GM21367 (cell line): Measurements from ENCODE around the gene PPFIA3.
"Not testable (repeated sequence)": the region's sequence is repeated elsewhere in the genome, so short reads cannot be mapped to it uniquely, and the experiment has no call there.

Experiments used
- ATAC-seq: cut with Tn5 transposase; IDR thresholded peaks from one replicate; pipeline ENCODE4 v1.9.1; 2021; ENCODE audit not compliant: unreplicated experiment

PPFIA3 gene

DNA sequence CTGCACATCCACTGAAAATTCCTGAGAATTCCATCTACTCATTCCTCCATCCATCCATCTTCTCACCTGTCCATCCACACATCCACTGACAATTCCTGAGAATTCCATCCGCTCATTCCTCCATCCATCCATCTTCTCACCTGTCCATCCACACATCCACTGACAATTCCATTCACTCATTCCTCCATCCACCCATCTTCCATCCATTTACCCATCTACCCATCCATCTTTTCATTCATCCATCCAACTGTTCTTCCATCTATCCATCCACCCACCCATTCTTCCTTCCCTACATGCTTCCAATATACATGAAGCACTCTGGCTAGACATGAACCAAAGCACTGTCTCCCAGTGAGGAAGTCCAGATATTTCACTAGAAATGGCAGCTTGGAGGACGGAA lies 53.9 kb downstream of the PPFIA3 start:
- no peak for ATAC-seq

DNA sequence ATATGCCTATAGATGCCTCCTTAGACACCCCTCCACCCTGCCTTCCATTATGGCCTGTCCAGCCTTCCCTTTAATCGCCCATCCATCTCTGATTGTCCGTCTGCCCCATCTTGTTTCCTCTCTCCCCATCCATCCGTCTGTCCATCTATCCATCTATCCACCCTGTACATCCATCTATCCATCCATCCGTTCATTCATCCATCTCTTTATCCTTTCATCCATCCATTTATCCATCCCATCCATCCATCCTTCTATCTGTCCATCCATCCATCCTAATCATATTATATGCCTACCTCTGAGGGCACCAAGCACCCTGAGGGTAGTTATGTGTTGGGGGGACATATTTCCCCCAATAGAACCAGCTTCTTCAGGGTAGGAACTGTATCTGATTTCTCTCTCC lies 61.3 kb downstream of the PPFIA3 start:
- ATAC-seq: no peak

DNA sequence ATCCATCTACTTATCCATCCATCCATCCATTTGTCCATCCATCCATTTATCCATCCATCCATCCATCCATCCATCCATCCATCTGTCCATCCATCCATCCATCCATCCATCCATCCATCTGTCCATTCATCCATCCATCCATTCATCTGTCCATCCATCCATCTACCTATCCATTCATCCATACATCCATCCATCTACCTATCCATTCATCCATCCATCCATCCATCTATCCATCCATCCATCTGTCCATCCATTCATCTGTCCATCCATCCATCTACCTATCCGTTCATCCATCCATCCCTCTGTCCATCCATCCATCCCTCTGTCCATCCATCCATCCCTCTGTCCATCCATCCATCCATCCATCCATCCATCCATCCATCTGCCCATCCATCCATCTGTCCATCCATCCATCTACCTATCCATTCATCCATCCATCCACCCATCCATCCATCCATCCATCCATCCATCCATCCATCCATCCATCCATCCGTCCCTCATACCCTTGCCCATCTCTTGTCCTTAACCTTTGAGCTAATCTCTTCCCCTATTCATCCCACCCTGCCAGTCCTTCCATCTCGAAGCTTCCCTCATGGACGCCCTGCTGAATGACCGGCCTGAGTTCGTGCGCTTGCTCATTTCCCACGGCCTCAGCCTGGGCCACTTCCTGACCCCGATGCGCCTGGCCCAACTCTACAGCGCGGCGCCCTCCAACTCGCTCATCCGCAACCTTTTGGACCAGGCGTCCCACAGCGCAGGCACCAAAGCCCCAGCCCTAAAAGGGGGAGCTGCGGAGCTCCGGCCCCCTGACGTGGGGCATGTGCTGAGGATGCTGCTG lies 62.9 kb downstream of the PPFIA3 start:
- ATAC-seq: not testable (repeated sequence)

DNA sequence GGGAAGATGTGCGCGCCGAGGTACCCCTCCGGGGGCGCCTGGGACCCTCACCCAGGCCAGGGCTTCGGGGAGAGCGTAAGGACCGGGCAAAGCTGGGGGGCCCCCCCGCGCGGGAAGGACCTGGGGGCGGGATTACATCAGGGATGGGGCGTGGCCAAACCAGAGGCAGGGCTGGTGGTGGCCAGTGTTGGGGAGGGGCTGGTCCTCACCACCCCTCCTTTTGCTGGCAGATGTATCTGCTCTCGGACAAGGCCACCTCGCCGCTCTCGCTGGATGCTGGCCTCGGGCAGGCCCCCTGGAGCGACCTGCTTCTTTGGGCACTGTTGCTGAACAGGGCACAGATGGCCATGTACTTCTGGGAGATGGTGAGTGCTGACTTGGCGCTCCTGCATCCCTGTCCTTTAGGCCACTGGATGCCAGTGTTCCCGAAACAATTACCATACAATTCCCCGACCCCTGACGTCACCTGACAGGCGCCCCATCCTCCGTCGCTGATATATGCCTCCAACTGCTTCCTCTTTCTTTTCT lies 63.6 kb downstream of the PPFIA3 start:
- ATAC-seq: no peak

DNA sequence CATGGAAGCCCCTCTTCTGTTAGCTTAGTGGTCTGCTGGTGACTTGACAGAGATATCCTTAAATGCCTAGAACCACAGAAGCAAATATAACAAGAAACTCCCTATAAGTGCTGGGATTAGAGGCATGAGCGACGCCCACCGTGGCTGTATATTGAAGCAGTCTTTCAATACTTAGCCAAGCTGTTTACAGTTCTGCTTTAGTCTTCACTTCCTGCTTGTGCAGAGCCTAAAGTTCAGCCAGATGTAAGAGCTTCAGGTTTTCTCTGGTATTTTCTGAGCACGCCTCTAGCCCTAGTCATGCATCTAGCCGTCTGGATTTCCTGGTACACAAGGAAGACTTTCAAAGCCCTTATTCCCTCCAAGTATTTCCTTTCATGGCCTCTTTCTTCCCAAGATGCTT lies 66.8 kb downstream of the PPFIA3 start:
- ATAC-seq: no peak

DNA sequence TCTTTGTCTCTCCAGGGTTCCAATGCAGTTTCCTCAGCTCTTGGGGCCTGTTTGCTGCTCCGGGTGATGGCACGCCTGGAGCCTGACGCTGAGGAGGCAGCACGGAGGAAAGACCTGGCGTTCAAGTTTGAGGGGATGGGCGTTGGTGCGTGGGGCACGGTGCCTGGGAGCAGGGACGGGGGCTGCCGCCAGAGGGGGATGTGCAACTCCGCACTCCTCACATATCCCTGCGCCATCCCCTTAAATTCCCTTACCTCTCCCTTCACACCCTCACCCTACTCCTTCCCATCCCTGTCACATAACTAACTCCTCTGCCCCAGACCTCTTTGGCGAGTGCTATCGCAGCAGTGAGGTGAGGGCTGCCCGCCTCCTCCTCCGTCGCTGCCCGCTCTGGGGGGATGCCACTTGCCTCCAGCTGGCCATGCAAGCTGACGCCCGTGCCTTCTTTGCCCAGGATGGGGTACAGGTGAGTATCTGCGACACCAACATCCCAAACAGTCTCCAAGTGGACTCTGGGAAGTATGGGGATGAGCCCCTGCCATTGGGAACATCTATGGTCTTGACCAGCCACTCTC lies 69.4 kb downstream of the PPFIA3 start:
- ATAC-seq: no peak

DNA sequence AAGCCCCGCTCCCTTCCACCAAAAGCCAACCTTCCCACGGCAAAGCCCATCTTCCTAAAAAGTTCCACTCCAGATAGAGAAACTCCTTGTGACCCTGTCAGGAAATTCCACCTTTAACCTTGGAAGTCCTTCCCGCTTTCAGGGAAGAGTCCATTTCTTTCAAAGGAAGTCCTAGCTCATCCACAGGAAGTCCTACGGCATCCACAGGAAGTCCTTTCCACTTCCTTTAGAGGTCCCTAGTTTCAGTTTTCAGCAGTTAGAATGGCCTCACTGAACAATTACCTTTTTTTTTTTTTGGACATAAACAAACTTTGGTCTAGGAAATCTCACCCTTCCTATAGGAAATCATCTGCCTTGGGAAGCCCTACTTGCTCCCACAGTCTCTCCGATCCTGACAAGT lies 69.9 kb downstream of the PPFIA3 start:
- no peak for ATAC-seq

DNA sequence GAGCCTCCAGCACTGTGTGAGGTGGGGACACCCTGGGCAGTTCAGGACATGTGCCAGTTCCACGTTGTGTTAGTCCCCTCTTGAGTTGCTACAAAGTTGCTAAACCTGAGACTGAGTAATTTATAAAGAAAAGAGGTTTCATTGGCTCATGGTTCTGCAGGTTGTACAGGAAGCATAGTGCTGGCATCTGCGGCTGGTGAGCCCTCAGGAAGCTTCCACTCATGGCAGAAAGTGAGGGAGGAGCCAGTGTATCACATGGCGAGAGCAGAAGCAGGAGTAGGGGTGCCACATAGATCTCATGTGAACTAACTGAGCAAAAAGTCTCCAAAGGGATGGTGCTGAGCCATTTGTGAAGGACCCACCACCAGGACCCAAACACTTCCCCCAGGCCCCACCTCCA lies 71.4 kb downstream of the PPFIA3 start:
- ATAC-seq: no peak

DNA sequence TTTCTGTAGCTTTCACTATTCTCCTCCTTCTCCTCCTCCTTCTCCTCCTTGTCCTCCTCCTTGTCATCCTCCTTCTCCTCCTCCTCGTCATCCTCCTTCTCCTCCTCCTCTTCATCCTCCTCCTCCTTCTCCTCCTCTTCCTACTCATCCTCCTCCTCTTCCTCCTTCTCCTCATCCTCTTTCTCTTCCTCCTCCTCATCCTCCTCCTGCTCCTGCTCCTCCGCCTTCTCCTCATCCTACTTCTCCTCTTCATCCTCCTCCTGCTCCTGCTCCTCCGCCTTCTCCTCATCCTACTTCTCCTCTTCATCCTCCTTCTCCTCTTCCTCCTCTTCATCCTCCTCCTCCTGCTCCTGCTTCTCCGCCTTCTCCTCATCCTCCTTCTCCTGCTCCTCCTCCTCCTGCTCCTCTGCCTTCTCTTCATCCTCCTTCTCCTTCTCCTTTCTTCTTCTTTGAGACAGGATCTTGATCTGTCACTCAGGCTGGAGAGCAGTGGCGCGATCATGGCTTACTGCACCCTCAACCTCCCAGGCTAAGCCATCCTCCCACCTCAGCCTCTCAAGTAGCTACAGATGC lies 74.6 kb downstream of the PPFIA3 start:
- ATAC-seq: no peak

DNA sequence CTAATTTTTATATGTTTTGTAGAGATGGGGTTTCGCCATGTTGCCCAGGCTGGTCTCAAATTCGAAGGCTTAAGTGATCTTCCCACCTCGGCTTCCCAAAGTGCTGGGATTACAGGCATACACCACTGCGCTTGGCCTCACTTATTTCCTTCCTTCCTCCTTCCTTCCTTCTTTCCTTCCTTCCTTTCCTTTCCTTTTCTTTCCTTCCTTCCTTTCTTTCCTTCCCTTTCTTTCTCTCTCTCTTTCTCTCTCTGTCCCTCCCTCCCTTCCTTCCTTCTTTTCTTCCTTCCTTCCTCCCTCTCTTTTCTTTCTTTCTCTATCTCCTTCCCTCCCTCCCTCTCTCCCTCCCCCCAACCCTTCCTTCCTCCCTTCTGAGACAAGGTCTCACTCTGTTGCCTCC lies 75.1 kb downstream of the PPFIA3 start:
- ATAC-seq: no peak

DNA sequence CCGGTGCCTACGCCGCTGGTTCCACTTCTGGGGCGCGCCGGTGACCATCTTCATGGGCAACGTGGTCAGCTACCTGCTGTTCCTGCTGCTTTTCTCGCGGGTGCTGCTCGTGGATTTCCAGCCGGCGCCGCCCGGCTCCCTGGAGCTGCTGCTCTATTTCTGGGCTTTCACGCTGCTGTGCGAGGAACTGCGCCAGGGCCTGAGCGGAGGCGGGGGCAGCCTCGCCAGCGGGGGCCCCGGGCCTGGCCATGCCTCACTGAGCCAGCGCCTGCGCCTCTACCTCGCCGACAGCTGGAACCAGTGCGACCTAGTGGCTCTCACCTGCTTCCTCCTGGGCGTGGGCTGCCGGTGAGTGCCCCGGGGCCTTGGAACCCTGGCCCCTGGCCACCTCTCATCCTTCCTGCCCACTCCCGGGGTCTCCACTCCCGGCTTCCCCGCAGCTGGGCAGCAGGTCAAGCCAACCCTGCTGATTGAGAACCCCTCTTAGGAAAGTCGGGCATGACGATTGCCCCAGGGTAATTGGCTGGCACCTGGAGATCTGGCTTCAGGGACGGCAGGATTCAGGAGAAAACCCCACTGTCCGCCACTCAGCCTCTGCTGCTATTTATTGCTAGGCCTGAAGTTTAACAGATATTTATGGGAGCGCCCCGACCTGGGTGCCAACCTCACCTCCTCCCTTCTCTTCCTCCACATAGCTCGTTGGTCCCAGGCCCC lies 77.3 kb downstream of the PPFIA3 start:
- no peak for ATAC-seq

DNA sequence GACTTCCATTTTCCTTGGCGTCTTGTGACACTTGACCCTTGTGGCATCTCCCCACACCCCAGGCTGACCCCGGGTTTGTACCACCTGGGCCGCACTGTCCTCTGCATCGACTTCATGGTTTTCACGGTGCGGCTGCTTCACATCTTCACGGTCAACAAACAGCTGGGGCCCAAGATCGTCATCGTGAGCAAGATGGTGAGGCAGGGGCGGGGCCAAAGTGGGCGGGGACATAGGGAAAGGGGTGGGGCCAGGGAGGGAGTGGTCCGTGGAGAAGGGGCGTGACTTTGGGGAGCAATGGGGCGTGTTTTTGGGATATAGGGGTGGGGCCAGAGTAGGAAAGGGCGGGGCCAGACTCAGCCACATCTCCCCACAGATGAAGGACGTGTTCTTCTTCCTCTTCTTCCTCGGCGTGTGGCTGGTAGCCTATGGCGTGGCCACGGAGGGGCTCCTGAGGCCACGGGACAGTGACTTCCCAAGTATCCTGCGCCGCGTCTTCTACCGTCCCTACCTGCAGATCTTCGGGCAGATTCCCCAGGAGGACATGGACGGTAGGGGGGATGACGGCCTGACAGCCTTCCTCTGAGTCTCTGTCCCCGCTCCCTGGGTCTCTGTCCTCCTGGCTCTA lies 81.0 kb downstream of the PPFIA3 start:
- no peak for ATAC-seq
